RWPE1 (cell line): ENCODE results near the gene MYH14.
"Not testable (repeated sequence)": the region's sequence is repeated elsewhere in the genome, so short reads cannot be mapped to it uniquely, and the experiment has no call there.

Experiments used
- CTCF ChIA-PET: fragments of 350-600 bp; sonication (Branson Sonifier 250); formaldehyde crosslinking; extraction: SDS; loops from one replicate; lab custom pipeline; 2021; lab: Yijun Ruan, JAX
- POLR2A ChIA-PET: fragments of 400-600 bp; formaldehyde crosslinking; extraction: SDS; loops from one replicate; lab custom pipeline; 2020; ENCODE audit warnings: antibody characterized with exemption; ENCODE audit not compliant: low non-redundant PET; lab: Yijun Ruan, JAX
- DNase-seq: peaks from one replicate; pipeline ENCODE4 v3.0.0; 2012; ENCODE audit warnings: low spot score
- H3K27ac ChIP-seq: fragments of 450-650 bp; 2 replicates; pipeline ENCODE4 v1.5.1; 2017
- TF ChIP-seq, protein P1 (sequence below): fragments of 450-650 bp; conservative IDR thresholded peaks from 2 replicates; pipeline ENCODE4 v1.5.1; 2017; ENCODE audit warnings: low read depth, mild to moderate bottlenecking

The MYH14 gene

DNA sequence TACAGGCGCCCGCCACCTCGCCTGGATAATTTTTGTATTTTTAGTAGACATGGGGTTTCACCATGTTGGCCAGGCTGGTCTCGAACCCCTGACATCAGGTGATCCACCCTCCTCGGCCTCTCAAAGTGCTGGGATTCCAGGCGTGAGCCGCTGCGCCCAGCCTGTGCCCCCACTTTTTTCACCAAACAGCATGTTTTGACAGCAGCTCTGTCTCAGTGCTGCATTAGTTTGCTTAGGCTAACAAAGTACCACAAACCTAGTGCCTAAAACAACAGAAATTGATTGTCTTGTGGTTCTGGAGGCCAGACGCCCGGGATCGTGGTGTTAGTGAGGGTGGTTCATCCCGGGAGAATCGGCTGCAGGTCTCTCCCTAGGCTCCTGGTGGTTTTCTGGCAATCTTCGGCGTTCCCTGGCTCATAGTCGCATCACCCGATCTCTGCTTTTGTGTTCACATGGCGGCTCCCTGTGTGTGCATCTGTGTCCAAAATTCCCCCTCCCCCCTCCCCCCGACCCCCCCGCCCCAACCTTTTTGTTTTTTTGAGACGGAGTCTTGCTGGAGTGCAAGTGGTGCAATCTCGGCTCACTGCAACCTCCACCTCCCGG is 30.0 kb downstream of the MYH14 start:
- POLR2A ChIA-PET, result interaction anchor here (0.6 kb wide), 1 partner anchor 88 kb away, joined by 3 read pairs; no protein-coding TSS in a partner anchor
- TF ChIP-seq, protein P1, sequence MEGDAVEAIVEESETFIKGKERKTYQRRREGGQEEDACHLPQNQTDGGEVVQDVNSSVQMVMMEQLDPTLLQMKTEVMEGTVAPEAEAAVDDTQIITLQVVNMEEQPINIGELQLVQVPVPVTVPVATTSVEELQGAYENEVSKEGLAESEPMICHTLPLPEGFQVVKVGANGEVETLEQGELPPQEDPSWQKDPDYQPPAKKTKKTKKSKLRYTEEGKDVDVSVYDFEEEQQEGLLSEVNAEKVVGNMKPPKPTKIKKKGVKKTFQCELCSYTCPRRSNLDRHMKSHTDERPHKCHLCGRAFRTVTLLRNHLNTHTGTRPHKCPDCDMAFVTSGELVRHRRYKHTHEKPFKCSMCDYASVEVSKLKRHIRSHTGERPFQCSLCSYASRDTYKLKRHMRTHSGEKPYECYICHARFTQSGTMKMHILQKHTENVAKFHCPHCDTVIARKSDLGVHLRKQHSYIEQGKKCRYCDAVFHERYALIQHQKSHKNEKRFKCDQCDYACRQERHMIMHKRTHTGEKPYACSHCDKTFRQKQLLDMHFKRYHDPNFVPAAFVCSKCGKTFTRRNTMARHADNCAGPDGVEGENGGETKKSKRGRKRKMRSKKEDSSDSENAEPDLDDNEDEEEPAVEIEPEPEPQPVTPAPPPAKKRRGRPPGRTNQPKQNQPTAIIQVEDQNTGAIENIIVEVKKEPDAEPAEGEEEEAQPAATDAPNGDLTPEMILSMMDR, result no peak
- H3K27ac ChIP-seq, result no peak overlapping the region
- CTCF ChIA-PET, result interaction anchor here (0.8 kb wide), 1 partner anchor 10 kb away, joined by 3 read pairs; no protein-coding TSS in a partner anchor
- no peak for DNase-seq

DNA sequence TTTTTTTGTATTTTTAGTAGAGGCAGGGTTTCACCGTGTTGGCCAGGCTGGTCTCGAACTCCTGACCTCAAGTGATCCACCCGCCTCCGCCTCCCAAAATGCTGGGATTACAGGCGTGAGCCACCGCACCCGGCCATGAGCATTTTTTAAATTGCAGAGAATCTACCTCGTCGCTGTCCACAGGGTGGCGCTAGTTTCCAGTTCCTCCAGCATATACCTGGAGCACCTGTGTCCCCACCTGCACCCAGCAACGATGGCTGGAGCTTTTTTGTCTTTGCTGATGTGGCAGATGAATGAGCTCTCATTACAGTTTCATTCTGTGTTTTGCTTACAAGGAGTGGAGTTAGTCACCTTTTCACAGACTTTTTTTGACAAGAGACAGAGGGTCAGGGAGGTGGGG is 34.1 kb downstream of the MYH14 start:
- DNase-seq, POLR2A ChIA-PET, H3K27ac ChIP-seq: not testable (repeated sequence)
- CTCF ChIA-PET, result interaction anchor here (0.6 to 1.0 kb wide), 4 partner anchors 10 to 88 kb away, joined by 3 to 5 read pairs (median 4); no protein-coding TSS in a partner anchor

DNA sequence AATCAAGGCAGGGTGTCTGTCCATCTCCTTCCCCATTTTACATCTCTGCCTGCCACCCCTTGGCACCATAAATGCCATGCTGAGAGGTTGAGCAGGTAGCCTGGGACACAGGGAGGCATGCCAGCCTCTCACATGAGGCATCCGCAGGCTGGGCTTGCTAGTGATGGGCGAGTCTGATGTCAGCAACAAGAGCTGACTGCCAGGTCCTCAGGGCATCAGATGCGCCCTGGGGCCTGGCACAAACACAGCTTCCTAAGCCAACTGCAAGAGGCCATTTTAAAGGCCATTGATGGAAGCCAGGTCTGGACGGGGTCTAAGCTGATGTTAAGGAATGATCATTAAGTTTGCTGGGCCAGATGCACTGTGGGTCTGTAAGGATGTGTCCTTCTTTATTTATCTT is 34.6 kb downstream of the MYH14 start:
- CTCF ChIA-PET, result interaction anchor here (0.6 to 1.3 kb wide), 4 partner anchors 10 to 89 kb away, joined by 3 to 5 read pairs (median 4); no protein-coding TSS in a partner anchor
- TF ChIP-seq, protein P1, result no peak
- no peak for DNase-seq
- POLR2A ChIA-PET, result no interaction called here
- no peak overlapping the region for H3K27ac ChIP-seq

- no peak for DNase-seq
- no peak overlapping the region for H3K27ac ChIP-seq
- POLR2A ChIA-PET, result no interaction called here
- TF ChIP-seq, protein P1, result no peak
- CTCF ChIA-PET, result interaction anchor here (0.7 to 1.6 kb wide), 3 partner anchors 12 to 70 kb away, joined by 3 to 4 read pairs (median 3); no protein-coding TSS in a partner anchor
Observed at GRCh38 chr19:50239921-50240590, 36.6 kb downstream of the MYH14 start.

GRCh38 chr19:50242581-50242980 is 39.2 kb downstream of the MYH14 start:
- TF ChIP-seq, protein P1, result no peak

GRCh38 chr19:50244695-50245094 is 41.3 kb downstream of the MYH14 start:
- TF ChIP-seq, protein P1, result no peak
- DNase-seq, result no peak
- ChIA-PET POLR2A (no interaction called here), CTCF (no interaction called here)
- no peak overlapping the region for H3K27ac ChIP-seq

More at GRCh38 chr19:50242581-50242980, 39.2 kb downstream of the MYH14 start:
- ChIA-PET POLR2A (no interaction called here), CTCF (no interaction called here)
- DNase-seq, result no peak
- no peak overlapping the region for H3K27ac ChIP-seq
